IPS-18c (cell line): ENCODE results near the gene TRPC3.

ENCODE experiments used
- H3K4me3 ChIP-seq: 2 replicates; pipeline ENCODE4 v1.7.0; 2013; ENCODE audit warnings: low read depth, mild to moderate bottlenecking, low read length, moderate library complexity; ENCODE audit not compliant: insufficient read depth
- H3K9me3 ChIP-seq: one replicate; pipeline ENCODE4 v1.6.1; 2013; ENCODE audit warnings: mild to moderate bottlenecking, low read length, moderate library complexity; ENCODE audit not compliant: control insufficient read depth, insufficient read depth

TRPC3 gene

GRCh38 chr4:121838136-121838535 lies 113.7 kb downstream of the TRPC3 start:
- Histone ChIP-seq H3K4me3 (no peak overlapping the region), H3K9me3 (no peaks in the 10 kb centered on the region)

- Histone ChIP-seq H3K4me3 (no peak overlapping the region), H3K9me3 (no peaks in the 10 kb centered on the region)
Observed at GRCh38 chr4:121829511-121829910, 122.3 kb downstream of the TRPC3 start.
